ENCODE measurements around the gene SPTBN1.

GRCh38 chr2:54480025-54480424, 23.9 kb downstream of the SPTBN1 start:
- TF ChIP-seq CTCF (IDR thresholded peaks at IDR 0.05) (no peak), POLR2A (IDR thresholded peaks at IDR 0.05) (no peak)
